ENCODE results near the gene OR4N2.
"Not testable (repeated sequence)": the region's sequence is repeated elsewhere in the genome, so short reads cannot be mapped to it uniquely, and the experiment has no call there.

Gene OR4N2

DNA sequence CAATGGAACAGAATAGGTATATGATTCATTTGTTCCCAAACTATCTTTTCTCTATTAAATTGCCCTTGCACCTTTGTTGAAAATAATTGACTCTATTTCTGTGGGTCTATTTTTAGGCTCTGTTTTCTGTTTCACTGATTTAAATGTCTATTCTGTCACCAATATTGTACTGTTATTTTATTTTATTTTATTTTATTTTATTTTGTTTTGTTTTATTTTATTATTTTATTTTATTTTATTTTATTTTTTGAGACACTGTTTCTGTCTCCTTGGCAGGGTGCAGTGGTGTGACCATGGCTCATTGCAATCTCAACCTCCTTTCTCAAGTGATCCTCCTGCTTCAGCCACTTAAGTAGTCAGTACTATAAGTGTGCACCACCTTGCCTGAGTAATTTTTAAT is 34.9 kb downstream of the OR4N2 start:
- DNase-seq = no peak

DNA sequence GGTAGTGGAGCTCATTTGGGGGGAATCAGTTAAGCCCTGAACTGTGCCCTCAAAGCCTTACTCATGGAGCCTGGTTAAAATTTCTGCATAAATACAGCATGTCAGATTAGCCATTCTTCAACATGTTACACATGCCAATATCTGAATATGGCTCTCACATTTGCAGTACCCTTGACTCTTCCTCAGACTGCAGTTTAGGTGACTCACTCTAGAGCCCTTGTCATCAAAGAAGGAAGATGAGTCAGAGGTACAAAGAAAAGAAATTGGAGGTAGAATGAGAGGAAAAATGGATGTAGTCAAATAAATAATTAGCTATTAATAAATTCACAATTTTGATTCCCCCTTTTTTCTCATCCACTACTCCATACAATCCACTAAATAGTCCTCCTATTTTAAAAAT is 47.8 kb downstream of the OR4N2 start:
- no peak for DNase-seq

DNA sequence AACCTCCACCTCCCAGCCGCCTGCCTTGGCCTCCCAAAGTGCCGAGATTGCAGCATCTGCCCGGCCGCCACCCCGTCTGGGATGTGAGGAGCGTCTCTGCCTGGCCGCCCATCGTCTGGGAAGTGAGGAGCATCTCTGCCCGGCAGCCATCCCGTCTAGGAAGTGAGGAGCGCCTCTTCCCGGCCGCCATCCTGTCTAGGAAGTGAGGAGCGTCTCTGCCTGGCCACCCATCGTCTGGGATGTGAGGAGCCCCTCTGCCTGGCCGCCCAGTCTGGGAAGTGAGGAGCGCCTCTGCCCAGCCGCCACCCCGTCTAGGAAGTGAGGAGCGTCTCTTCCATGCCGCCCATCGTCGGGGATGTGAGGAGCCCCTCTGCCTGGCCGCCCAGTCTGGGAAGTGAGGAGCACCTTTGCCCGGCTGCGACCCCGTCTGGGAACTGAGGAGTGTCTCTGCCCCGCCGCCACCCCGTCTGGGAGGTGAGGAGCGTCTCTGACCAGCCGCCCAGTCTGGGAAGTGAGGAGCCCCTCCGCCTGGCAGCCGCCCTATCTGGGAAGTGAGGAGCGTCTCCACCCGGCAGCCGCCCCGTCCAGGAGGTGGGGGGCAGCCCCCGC is 62.6 kb downstream of the OR4N2 start:
- not testable (repeated sequence) for DNase-seq

DNA sequence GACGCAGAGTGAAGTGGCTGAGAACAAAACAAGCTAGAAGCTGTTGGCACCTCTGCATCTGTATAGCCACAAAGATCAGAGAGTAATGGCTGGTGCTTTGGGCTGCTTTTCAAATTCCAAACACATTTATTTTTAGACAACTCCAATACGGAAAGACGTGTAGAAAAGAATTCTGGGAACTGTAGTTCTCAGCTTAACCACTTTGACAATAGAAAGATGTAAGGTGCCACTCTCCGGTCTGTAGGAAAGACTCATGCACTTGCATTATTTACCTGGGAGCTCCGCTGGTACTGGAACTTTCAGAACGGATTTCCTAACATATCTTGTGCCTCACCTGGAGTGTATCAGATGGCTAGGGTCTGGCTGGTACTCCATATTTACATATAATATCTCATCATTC is 69.6 kb downstream of the OR4N2 start:
- no peak for DNase-seq

DNA sequence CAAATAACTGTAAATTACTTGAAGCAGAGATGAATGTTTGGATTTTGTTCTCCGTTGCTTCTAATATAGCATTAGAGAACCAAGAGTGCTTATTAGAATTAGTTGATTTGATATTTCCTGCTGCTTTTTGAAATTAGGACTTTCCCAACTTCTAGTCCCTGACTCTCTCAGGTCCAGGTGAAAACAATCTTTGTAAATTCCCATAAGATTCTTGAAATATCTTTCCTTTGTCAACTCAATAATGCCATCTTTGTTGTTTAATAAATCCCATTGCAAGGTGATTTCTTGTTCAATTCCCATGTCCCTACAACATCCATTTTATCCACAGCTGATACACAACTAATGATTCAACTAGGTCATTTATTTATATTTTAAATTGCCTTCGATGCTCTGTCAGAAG is 71.3 kb downstream of the OR4N2 start, which contains the start of gene OR4K2:
Gene OR4K2 (plus strand): TSS at position 301 of the 400 bp plus-strand sequence. CDS start 1,126 bp downstream, outside the sequence.
- DNase-seq = no peak

DNA sequence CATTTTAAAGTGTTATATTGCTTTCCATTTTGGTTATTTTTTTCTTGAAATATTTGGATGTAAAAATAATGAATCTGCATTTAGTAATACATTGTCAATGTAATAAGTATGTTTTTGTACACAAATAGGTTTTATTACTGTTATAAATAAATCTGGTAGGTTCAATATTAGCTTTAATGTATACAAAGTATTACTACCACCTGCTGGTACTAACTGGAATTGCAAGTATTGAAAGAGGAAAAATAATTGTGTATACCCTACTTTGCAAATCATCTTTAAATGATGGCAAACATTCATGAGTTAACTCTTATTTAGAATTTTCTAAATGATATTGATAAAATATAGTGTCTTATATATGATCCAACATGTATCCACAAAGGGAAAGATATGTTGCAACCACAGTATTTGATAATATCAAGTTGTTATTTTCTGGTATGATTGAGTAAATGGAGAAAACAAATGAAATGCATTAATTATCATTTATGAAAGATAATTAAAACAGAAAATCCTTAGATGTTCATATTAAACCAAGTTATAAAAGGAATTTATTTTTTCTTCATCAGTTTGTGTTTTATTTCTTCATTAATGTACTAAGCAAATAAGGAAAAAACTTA is 74.6 kb downstream of the OR4N2 start:
- DNase-seq = no peak
